SK-N-MC (cell line): Measurements from ENCODE around the gene DDX31.

Experiments
- EZH2 ChIP-seq: fragments of 200-600 bp; sonication (generic); IDR thresholded peaks from one replicate; pipeline ENCODE4 v1.6.1; 2017; ENCODE audit warnings: antibody characterized with exemption
- FOXP2 ChIP-seq: optimal IDR thresholded peaks from 2 replicates; pipeline ENCODE3; 2011; ENCODE audit warnings: mild to moderate bottlenecking, moderate library complexity; ENCODE audit not compliant: insufficient read depth; ENCODE audit errors: extremely low read length, control extremely low read depth
- POLR2AphosphoS5 ChIP-seq: IDR thresholded peaks from 2 replicates; pipeline ENCODE4 v1.6.1; 2012; ENCODE audit warnings: mild to moderate bottlenecking, low read depth, low read length, borderline replicate concordance

- TF ChIP-seq EZH2 (no peak), POLR2AphosphoS5 (no peak), FOXP2 (no peak)
Observed at GRCh38 chr9:132575811-132576210, 94.0 kb downstream of the DDX31 start.
